BLaER1 treated with 17β-estradiol and CSF1 and Interleukin-3, amounts not matched to agents 10 nM and 100 nM (cell line): Measurements from ENCODE around the gene OLA1.

Experiments
- H3K27ac ChIP-seq, 11 experiments: shearing (Covaris generic); formaldehyde crosslinking; 2 replicates each; pipeline ENCODE4 v1.8.1; 2022
- H3K27me3 ChIP-seq, 11 experiments: shearing (Covaris generic); formaldehyde crosslinking; 2 replicates each; pipeline ENCODE4 v1.8.1; 2022
- H3K36me3 ChIP-seq, 11 experiments: shearing (Covaris generic); formaldehyde crosslinking; 2 replicates each; pipeline ENCODE4 v1.8.1; 2022
- H3K4me1 ChIP-seq, 10 experiments: shearing (Covaris generic); formaldehyde crosslinking; 2 replicates each; pipeline ENCODE4 v1.8.1; 2022
- H3K4me2 ChIP-seq, 11 experiments: shearing (Covaris generic); formaldehyde crosslinking; 2 replicates each; pipeline ENCODE4 v1.8.1; 2022
- H3K4me3 ChIP-seq, 10 experiments: shearing (Covaris generic); formaldehyde crosslinking; 2 replicates each; pipeline ENCODE4 v1.8.1; 2022
- H3K9ac ChIP-seq, 11 experiments: shearing (Covaris generic); formaldehyde crosslinking; 2 replicates each; pipeline ENCODE4 v1.8.1; 2022
- H3K9me3 ChIP-seq, 11 experiments: shearing (Covaris generic); formaldehyde crosslinking; replicated peaks in 1 of 11; 2 replicates each; pipeline ENCODE4 v1.8.1; 2022
- H4K20me1 ChIP-seq, 11 experiments: shearing (Covaris generic); formaldehyde crosslinking; 2 replicates each; pipeline ENCODE4 v1.8.1; 2022
- Cebpa-rat ChIP-seq, 11 experiments: shearing (Covaris generic); IDR thresholded peaks; 2 replicates each; pipeline ENCODE4 v1.8.1; 2022

The OLA1 gene

GRCh38 chr2:174083843-174084458 lies 164.4 kb downstream of the OLA1 start:
- Histone ChIP-seq H3K4me2 (no peak overlapping the region), H4K20me1 (no peaks in the 10 kb centered on the region), H3K9me3 (no peaks in the 10 kb centered on the region), H3K4me1 (no peaks in the 10 kb centered on the region), H3K27ac (no peak overlapping the region), H3K4me3 (no peak overlapping the region), H3K9ac (no peak overlapping the region), H3K27me3 (no peaks in the 10 kb centered on the region), H3K36me3 (peaks cover 6 to 28% (median 8%) of the 10 kb centered on the region in 11 experiments; a peak in 12 of 22 replicates)
- TF ChIP-seq Cebpa-rat (IDR thresholded peaks at IDR 0.05) = no peak

- no peaks in the 10 kb centered on the region for H4K20me1 ChIP-seq
- no peaks in the 10 kb centered on the region for H3K9me3 ChIP-seq
- peaks cover 11 to 31% (median 16%) of the 10 kb centered on the region in 11 experiments; a peak in 15 of 22 replicates for H3K36me3 ChIP-seq
- no peak overlapping the region for H3K4me2 ChIP-seq
- no peak overlapping the region for H3K27ac ChIP-seq
- TF ChIP-seq Cebpa-rat (IDR thresholded peaks at IDR 0.05) = no peak
- H3K9ac ChIP-seq = no peak overlapping the region
- H3K4me3 ChIP-seq = no peak overlapping the region
- H3K27me3 ChIP-seq = no peaks in the 10 kb centered on the region
- no peaks in the 10 kb centered on the region for H3K4me1 ChIP-seq
Observed at GRCh38 chr2:174080672-174081121, 167.6 kb downstream of the OLA1 start.

GRCh38 chr2:174078275-174078674 lies 170.1 kb downstream of the OLA1 start:
- Histone ChIP-seq H3K27me3 (no peaks in the 10 kb centered on the region), H3K9me3 (no peaks in the 10 kb centered on the region), H3K4me3 (no peak overlapping the region), H3K36me3 (peaks cover 27 to 53% (median 35%) of the 10 kb centered on the region in 11 experiments), H3K9ac (no peak overlapping the region), H4K20me1 (no peaks in the 10 kb centered on the region), H3K4me2 (no peak overlapping the region), H3K27ac (no peak overlapping the region), H3K4me1 (no peaks in the 10 kb centered on the region)
- TF ChIP-seq Cebpa-rat (IDR thresholded peaks at IDR 0.05) = no peak

- TF ChIP-seq Cebpa-rat (IDR thresholded peaks at IDR 0.05) = no peak
- Histone ChIP-seq H4K20me1 (no peaks in the 10 kb centered on the region), H3K4me1 (peaks cover 9 to 12% (median 11%) of the 10 kb centered on the region in 10 experiments), H3K27me3 (no peaks in the 10 kb centered on the region), H3K9ac (no peak overlapping the region), H3K4me3 (no peak overlapping the region), H3K9me3 (no peaks in the 10 kb centered on the region), H3K4me2 (no peak overlapping the region), H3K27ac (no peak overlapping the region), H3K36me3 (peaks cover 26 to 50% (median 38%) of the 10 kb centered on the region in 11 experiments)
Observed at GRCh38 chr2:174076975-174077374, 171.4 kb downstream of the OLA1 start.

- peaks cover 21 to 44% (median 35%) of the 10 kb centered on the region in 11 experiments for H3K36me3 ChIP-seq
- no peak overlapping the region for H3K4me3 ChIP-seq
- H3K4me1 ChIP-seq = peaks cover 14 to 21% (median 20%) of the 10 kb centered on the region in 10 experiments
- H3K27me3 ChIP-seq = no peaks in the 10 kb centered on the region
- no peaks in the 10 kb centered on the region for H3K9me3 ChIP-seq
- H3K27ac ChIP-seq = no peak overlapping the region
- no peak overlapping the region for H3K4me2 ChIP-seq
- H3K9ac ChIP-seq = no peak overlapping the region
- no peaks in the 10 kb centered on the region for H4K20me1 ChIP-seq
- no peak for TF ChIP-seq Cebpa-rat (IDR thresholded peaks at IDR 0.05)
Observed at GRCh38 chr2:174076040-174076439, 172.3 kb downstream of the OLA1 start.

- TF ChIP-seq Cebpa-rat (IDR thresholded peaks at IDR 0.05) = no peak
- no peak overlapping the region for H3K4me2 ChIP-seq
- H3K4me3 ChIP-seq = no peak overlapping the region
Observed at GRCh38 chr2:174074831-174075230, 173.5 kb downstream of the OLA1 start.

GRCh38 chr2:174072857-174073256 lies 175.5 kb downstream of the OLA1 start:
- H3K36me3 ChIP-seq = peaks cover 16 to 37% (median 30%) of the 10 kb centered on the region in 11 experiments
- peak overlapping the region in 9 of 11 experiments; percentile 20 to 75 (median 63); a peak in 17 of 22 replicates for H3K27ac ChIP-seq
- no peak overlapping the region for H3K4me3 ChIP-seq
- peaks cover 14 to 29% (median 22%) of the 10 kb centered on the region in 10 experiments for H3K4me1 ChIP-seq
- no peak for TF ChIP-seq Cebpa-rat (IDR thresholded peaks at IDR 0.05)
- no peaks in the 10 kb centered on the region for H4K20me1 ChIP-seq
- H3K4me2 ChIP-seq = peak overlapping the region; percentile 36 to 81 (median 68)
- no peaks in the 10 kb centered on the region for H3K27me3 ChIP-seq
- H3K9ac ChIP-seq = peak overlapping the region in 3 of 11 experiments; percentile 24 to 27 (median 25); a peak in 3 of 22 replicates
- no peaks in the 10 kb centered on the region for H3K9me3 ChIP-seq

More at GRCh38 chr2:174074831-174075230, 173.5 kb downstream of the OLA1 start:
- Histone ChIP-seq H3K9me3 (no peaks in the 10 kb centered on the region), H4K20me1 (no peaks in the 10 kb centered on the region), H3K27me3 (no peaks in the 10 kb centered on the region), H3K9ac (no peak overlapping the region), H3K36me3 (peaks cover 16 to 38% (median 30%) of the 10 kb centered on the region in 11 experiments), H3K27ac (no peak overlapping the region), H3K4me1 (peaks cover 14 to 29% (median 22%) of the 10 kb centered on the region in 10 experiments)

GRCh38 chr2:174072069-174072468 lies 176.3 kb downstream of the OLA1 start:
- H3K4me1 ChIP-seq = peaks cover 14 to 29% (median 22%) of the 10 kb centered on the region in 10 experiments
- no peaks in the 10 kb centered on the region for H3K27me3 ChIP-seq
- peak overlapping the region in 9 of 11 experiments; percentile 20 to 75 (median 63); a peak in 17 of 22 replicates for H3K27ac ChIP-seq
- peak overlapping the region; percentile 36 to 81 (median 68) for H3K4me2 ChIP-seq
- H4K20me1 ChIP-seq = no peaks in the 10 kb centered on the region
- peak overlapping the region in 2 of 10 experiments; percentile 4 to 22; a peak in 2 of 20 replicates for H3K4me3 ChIP-seq
- H3K9me3 ChIP-seq = no peaks in the 10 kb centered on the region
- TF ChIP-seq Cebpa-rat (IDR thresholded peaks at IDR 0.05) = peak in 5 of 11 experiments; percentile 15 to 61 (median 25); a peak in 4 of 22 replicates
- H3K36me3 ChIP-seq = peaks cover 16 to 35% (median 30%) of the 10 kb centered on the region in 11 experiments
- peak overlapping the region in 6 of 11 experiments; percentile 19 to 60 (median 26); a peak in 7 of 22 replicates for H3K9ac ChIP-seq

GRCh38 chr2:174071321-174071720 lies 177.0 kb downstream of the OLA1 start:
- Histone ChIP-seq H3K4me3 (no peak overlapping the region), H3K4me2 (peak overlapping the region in 9 of 11 experiments; percentile 57 to 81 (median 72); a peak in 15 of 22 replicates), H3K9me3 (no peaks in the 10 kb centered on the region), H3K27ac (peak overlapping the region in 8 of 11 experiments; percentile 44 to 75 (median 64); a peak in 13 of 22 replicates), H3K27me3 (no peaks in the 10 kb centered on the region), H3K9ac (no peak overlapping the region), H4K20me1 (no peaks in the 10 kb centered on the region), H3K4me1 (peaks cover 14 to 29% (median 22%) of the 10 kb centered on the region in 10 experiments), H3K36me3 (peaks cover 16 to 35% (median 28%) of the 10 kb centered on the region in 11 experiments)
- TF ChIP-seq Cebpa-rat (IDR thresholded peaks at IDR 0.05) = no peak
